ENCODE results near the gene PGM5.

- TF ChIP-seq POLR2A (IDR thresholded peaks at IDR 0.05; ENCODE audit: low read depth, low read length) (no peak), POLR2AphosphoS5 (IDR thresholded peaks at IDR 0.05; ENCODE audit: low read depth, low read length) (no peak), TAF1 (IDR thresholded peaks at IDR 0.05; ENCODE audit: low read depth, low read length) (no peak), SPI1 (IDR thresholded peaks at IDR 0.05; ENCODE audit: low read depth, low read length) (no peak)
Observed at GRCh38 chr9:68509689-68510088, 153.3 kb downstream of the PGM5 start.
